Breast epithelium (tissue), 3 donors: ENCODE measurements around the gene MTRFR.

ENCODE experiments used
- POLR2A ChIP-seq: fragments of 450-650 bp; IDR thresholded peaks from one replicate; pipeline ENCODE4 v1.6.1; 2016; ENCODE audit warnings: antibody characterized with exemption, mild to moderate bottlenecking, moderate library complexity
- TF ChIP-seq, protein P1 (sequence below), 3 donors: fragments of 450-650 bp; IDR thresholded peaks; one replicate each; pipeline ENCODE4 v1.5.1; 2016 to 2017; ENCODE audit warnings: antibody characterized with exemption in 3 of 3, mild to moderate bottlenecking in 3 of 3, moderate library complexity in 3 of 3

DNA sequence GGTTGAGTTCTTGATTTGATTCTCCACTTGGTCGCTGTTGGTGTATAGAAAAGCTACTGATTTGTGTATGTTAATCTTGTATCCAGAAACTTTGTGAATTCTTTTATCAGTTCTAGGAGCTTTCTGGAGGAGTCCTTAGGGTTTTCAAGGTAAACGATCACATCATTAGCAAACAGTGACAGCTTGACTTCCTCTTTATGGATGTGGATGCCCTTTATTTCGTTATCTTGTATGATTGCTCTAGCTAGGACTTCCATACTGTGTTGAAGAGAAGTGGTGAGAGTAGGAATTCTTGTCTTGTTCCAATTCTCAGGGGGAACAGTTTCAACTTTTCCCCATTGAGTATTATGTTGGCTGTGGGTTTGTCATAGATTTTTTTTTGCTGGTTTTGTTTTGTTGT, 12.4 kb downstream of the MTRFR start:
- TF ChIP-seq, protein P1, sequence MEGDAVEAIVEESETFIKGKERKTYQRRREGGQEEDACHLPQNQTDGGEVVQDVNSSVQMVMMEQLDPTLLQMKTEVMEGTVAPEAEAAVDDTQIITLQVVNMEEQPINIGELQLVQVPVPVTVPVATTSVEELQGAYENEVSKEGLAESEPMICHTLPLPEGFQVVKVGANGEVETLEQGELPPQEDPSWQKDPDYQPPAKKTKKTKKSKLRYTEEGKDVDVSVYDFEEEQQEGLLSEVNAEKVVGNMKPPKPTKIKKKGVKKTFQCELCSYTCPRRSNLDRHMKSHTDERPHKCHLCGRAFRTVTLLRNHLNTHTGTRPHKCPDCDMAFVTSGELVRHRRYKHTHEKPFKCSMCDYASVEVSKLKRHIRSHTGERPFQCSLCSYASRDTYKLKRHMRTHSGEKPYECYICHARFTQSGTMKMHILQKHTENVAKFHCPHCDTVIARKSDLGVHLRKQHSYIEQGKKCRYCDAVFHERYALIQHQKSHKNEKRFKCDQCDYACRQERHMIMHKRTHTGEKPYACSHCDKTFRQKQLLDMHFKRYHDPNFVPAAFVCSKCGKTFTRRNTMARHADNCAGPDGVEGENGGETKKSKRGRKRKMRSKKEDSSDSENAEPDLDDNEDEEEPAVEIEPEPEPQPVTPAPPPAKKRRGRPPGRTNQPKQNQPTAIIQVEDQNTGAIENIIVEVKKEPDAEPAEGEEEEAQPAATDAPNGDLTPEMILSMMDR (IDR thresholded peaks at IDR 0.05), result no peak
- no peak for TF ChIP-seq POLR2A
